Cerebellar cortex (tissue), 1 donor: Measurements from ENCODE around the gene TKTL1.
"Not testable (repeated sequence)": the region's sequence is repeated elsewhere in the genome, so short reads cannot be mapped to it uniquely, and the experiment has no call there.

Source experiments
- DNase-seq: peaks from one replicate; pipeline ENCODE4 v3.0.0-alpha.2; 2015; ENCODE audit warnings: low spot score

The TKTL1 gene, protein sequence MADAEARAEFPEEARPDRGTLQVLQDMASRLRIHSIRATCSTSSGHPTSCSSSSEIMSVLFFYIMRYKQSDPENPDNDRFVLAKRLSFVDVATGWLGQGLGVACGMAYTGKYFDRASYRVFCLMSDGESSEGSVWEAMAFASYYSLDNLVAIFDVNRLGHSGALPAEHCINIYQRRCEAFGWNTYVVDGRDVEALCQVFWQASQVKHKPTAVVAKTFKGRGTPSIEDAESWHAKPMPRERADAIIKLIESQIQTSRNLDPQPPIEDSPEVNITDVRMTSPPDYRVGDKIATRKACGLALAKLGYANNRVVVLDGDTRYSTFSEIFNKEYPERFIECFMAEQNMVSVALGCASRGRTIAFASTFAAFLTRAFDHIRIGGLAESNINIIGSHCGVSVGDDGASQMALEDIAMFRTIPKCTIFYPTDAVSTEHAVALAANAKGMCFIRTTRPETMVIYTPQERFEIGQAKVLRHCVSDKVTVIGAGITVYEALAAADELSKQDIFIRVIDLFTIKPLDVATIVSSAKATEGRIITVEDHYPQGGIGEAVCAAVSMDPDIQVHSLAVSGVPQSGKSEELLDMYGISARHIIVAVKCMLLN

GRCh38 chrX:154295664-154296310 is at the start of gene TKTL1:
Gene TKTL1 (plus strand): TSS chrX:154295795. CDS start chrX:154295860, 65 bp downstream.
- no peak for DNase-seq

GRCh38 chrX:154247377-154248045 is 48.1 kb upstream of the TKTL1 start:
- DNase-seq = not testable (repeated sequence)

GRCh38 chrX:154248076-154248475 is 47.5 kb upstream of the TKTL1 start:
- DNase-seq = not testable (repeated sequence)

GRCh38 chrX:154257282-154257681 is 38.3 kb upstream of the TKTL1 start, which contains the start of gene OPN1MW3:
Gene OPN1MW3 (plus strand): TSS chrX:154257582. CDS start chrX:154257620, 38 bp downstream.
- not testable (repeated sequence) for DNase-seq

DNA sequence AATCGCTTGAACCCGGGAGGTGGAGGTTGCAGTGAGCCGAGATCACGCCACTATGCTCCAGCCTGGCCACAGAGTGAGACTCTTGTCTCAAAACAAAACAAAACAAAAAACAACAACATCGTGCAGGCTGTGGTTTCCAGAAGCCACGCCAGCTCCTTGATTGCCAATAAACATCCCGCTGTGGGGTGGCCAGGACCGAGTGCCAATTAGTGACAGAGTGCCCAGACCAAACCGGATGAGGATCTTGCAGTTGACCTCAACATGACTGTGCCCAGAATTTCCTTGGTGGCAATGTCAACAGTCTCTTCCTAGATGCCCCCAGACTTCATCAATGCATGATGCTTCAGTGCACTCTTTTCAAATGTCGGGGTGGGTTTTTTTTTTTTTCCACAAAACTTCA is 36.9 kb upstream of the TKTL1 start:
- DNase-seq = not testable (repeated sequence)

DNA sequence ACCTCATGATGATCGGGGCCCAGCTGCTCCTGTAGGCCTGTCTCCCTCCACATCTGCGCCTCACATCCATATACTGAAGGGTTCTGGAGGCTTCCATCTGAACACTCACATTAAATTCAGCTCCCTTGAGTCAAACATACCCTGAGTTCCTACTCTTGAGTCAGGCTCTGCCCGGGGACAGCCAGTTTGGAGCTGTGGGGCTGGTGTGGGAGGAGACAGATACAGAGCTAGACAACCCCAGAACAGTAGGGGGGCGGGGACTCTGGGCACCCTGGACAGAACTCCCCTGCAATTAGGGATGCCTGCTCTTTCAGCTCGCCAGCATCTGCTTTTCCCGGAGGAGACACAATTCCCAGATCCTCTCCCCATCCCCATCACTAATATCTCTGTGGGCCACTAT is 32.5 kb upstream of the TKTL1 start:
- not testable (repeated sequence) for DNase-seq

DNA sequence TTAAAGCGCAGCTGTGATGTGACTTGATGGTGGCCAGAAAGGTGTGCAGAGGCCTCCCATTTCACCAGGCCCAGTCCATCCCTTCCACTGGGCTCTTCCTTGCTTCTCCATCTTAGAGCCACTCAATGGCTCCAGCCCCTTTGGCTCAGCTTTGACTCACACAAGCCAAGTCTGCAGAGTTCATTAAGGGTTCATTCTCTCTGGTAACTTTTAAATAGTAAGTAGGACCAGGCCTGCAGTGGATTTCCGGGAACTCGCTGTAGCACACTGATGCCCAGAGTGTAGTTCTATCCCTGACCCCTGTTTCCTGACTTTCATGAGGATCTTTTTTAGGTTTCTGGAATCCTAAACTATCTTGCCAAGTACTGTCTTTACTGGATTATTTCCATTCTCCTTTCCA is 26.4 kb upstream of the TKTL1 start:
- not testable (repeated sequence) for DNase-seq

DNA sequence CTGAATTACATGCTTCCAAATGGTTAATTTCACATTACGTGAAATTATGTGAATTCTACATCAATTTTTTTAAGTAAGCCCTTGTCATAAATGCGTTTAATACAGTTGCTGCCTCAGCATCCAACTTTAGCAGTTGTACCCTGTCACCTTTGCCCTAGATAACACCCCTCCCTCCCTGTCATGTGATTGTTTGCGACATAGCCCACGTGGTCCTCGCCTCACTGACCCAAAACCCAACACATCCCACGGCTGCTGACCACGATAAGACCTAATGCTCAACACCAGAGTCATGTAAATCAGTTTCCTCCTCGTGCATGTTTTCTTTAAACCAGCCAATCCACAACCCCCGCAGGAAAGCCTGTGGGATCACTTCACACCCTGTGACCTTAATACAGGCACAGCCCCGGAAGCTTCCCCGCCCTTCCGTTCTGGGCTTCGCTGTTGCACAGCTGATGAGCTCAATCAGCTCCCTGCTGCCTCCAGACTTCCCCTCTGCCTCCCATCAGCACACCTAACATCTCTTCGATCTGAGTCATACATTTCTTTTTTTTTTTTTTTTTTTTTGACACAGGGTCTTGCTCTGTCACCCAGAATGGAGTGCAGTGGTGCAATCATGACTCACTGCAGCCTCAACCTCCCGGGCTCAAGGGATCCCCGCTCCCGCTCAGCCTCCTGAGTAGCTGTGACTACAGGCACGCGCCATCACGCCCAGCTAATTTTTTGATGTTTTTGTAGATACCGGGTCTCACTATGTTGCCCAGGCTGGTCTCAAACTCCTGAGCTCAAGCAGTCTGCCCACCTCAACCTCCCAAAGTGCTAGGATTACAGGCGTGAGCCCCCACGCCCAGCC is 10.9 kb upstream of the TKTL1 start:
- not testable (repeated sequence) for DNase-seq

- not testable (repeated sequence) for DNase-seq
Observed at GRCh38 chrX:154286406-154286805, 9.2 kb upstream of the TKTL1 start.

GRCh38 chrX:154294791-154295574 is 612 bp upstream of the TKTL1 start, which contains the start of gene TEX28:
Gene TEX28 (minus strand): TSS chrX:154295124. CDS start chrX:154292117, 3,007 bp downstream.
- DNase-seq = no peak

- DNase-seq = no peak
Observed at GRCh38 chrX:154296731-154297130, 1.1 kb downstream of the TKTL1 start.

GRCh38 chrX:154298312-154298711 is 2.7 kb downstream of the TKTL1 start:
- no peak for DNase-seq

DNA sequence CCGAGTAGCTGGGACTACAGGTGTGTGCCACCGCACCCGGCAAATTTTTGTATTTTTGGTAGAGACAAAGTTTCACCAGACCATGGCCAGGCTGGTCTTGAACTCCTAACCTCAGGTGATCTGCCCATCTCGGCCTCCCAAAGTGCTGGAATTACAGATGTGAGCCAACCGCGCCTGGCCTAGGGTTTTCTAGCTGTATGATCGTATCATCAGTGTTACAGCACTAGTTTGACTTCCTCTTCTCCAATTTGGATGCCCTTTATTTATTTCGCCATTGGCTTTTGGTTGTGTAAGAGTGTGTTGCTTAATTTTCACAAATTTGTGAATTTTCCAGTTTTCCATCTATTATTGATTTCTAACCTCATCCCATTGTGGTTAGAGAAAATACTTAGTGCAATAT is 5.2 kb downstream of the TKTL1 start:
- no peak for DNase-seq

DNA sequence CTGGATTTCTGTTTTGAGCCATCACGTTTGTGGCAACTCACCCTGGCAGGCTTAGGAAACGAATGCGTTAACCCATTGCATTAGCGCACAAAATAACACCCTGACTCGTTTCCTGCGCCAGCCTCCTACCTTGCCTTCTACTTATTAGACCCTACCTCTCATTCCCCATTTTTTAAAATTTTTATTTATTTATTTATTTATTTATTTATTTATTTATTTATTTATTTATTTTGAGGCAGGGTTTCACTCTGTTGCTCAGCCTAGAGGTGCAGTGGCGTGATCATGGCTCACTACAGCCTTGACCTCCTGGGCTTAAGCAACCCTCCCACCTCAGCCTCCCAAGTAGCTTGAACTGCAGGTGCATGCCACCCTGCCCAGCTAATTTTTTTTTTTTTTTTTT is 7.4 kb downstream of the TKTL1 start:
- not testable (repeated sequence) for DNase-seq

DNA sequence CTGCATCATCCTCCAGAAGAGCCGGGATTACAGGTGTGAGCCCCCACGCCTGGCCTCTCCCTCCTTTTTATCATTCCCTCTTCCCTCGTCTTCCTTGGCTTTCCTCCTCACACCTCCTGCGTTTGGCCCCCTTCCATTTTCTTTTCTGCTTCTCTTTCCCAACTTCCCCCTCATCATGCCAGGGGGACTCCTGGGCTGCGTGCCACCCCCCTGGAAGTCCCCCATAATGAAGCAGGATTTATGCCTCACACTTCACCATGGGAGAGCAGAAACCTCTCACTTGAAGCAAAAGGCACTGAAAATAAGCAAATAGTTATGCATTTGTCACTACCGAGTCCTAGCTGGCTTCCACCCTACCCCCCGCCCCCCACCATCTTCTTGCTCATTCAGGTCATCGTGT is 7.9 kb downstream of the TKTL1 start:
- no peak for DNase-seq

DNA sequence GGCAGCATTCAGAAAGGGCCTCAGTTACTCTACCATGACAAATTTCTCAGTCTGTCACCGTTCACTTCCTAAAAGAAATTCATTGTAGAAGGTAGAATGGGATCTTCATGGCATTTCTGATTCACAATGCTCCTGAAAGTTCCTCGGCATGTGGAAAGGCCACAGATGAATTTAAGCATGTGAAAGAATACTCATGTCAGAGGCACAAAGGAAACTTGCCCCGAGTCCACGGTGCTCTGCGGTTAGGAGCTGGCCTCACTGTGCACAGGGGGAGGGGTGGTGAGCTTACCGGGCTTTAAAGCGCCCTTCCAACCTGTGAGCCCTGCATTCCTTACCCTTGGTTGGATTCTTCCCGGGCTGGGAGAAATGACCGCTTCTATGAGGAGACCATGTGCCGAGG is 9.3 kb downstream of the TKTL1 start:
- no peak for DNase-seq

GRCh38 chrX:154305541-154306205 is 10.1 kb downstream of the TKTL1 start:
- DNase-seq = no peak

GRCh38 chrX:154307202-154307601 is 11.6 kb downstream of the TKTL1 start:
- DNase-seq = no peak

GRCh38 chrX:154308108-154308946 is 12.7 kb downstream of the TKTL1 start:
- peak; percentile 42 for DNase-seq
